HG02588 (cell line): Measurements from ENCODE around the gene KHDRBS1.
"Not testable (repeated sequence)": the region's sequence is repeated elsewhere in the genome, so short reads cannot be mapped to it uniquely, and the experiment has no call there.

Experiments
- ATAC-seq: cut with Tn5 transposase; IDR thresholded peaks from one replicate; pipeline ENCODE4 v1.9.1; 2021; ENCODE audit warnings: mild to moderate bottlenecking, moderate library complexity; ENCODE audit not compliant: unreplicated experiment

Gene KHDRBS1

GRCh38 chr1:32013386-32014198, at the start of gene KHDRBS1:
Gene KHDRBS1, plus strand, starts transcription at chr1:32013868. Its CDS starts 128 bp downstream, at chr1:32013996.
- ATAC-seq = peak; percentile 74

GRCh38 chr1:31970873-31971272, 42.8 kb upstream of the KHDRBS1 start:
- no peak for ATAC-seq

- no peak for ATAC-seq
Observed at GRCh38 chr1:31976401-31976800, 37.3 kb upstream of the KHDRBS1 start.

GRCh38 chr1:31977385-31978131, 36.1 kb upstream of the KHDRBS1 start:
- ATAC-seq = no peak

- no peak for ATAC-seq
Observed at GRCh38 chr1:31978843-31979400, 34.7 kb upstream of the KHDRBS1 start.

- ATAC-seq = no peak
Observed at GRCh38 chr1:31980835-31981455, 32.7 kb upstream of the KHDRBS1 start.

- no peak for ATAC-seq
Observed at GRCh38 chr1:31981456-31981839, 32.2 kb upstream of the KHDRBS1 start.

GRCh38 chr1:31981972-31982371, 31.7 kb upstream of the KHDRBS1 start:
- no peak for ATAC-seq

GRCh38 chr1:31984419-31985347, 29.0 kb upstream of the KHDRBS1 start:
- ATAC-seq = no peak

- peak; percentile 69 for ATAC-seq
Observed at GRCh38 chr1:31985430-31985829, 28.2 kb upstream of the KHDRBS1 start.

GRCh38 chr1:31987135-31987619, 26.5 kb upstream of the KHDRBS1 start:
- no peak for ATAC-seq

- no peak for ATAC-seq
Observed at GRCh38 chr1:31989964-31990363, 23.7 kb upstream of the KHDRBS1 start.

- no peak for ATAC-seq
Observed at GRCh38 chr1:31991182-31991581, 22.5 kb upstream of the KHDRBS1 start.

GRCh38 chr1:31995263-31995662, 18.4 kb upstream of the KHDRBS1 start:
- ATAC-seq = no peak

- ATAC-seq = not testable (repeated sequence)
Observed at GRCh38 chr1:31996121-31996520, 17.5 kb upstream of the KHDRBS1 start.

- ATAC-seq = no peak
Observed at GRCh38 chr1:32001863-32002262, 11.8 kb upstream of the KHDRBS1 start.

GRCh38 chr1:32002285-32002684, 11.4 kb upstream of the KHDRBS1 start:
- not testable (repeated sequence) for ATAC-seq

- ATAC-seq = no peak
Observed at GRCh38 chr1:32005522-32005921, 8.1 kb upstream of the KHDRBS1 start.

GRCh38 chr1:32007591-32007940, 6.1 kb upstream of the KHDRBS1 start:
- no peak for ATAC-seq

GRCh38 chr1:32010246-32010645, 3.4 kb upstream of the KHDRBS1 start:
- ATAC-seq = no peak
